HEK293 (cell line): Measurements from ENCODE around the gene FAM32A.

Experiments used
- CTCF ChIA-PET: fragments of 350-600 bp; formaldehyde crosslinking; extraction: SDS; loops from one replicate; lab custom pipeline; 2021; ENCODE audit warnings: antibody characterized with exemption; lab: Yijun Ruan, JAX
- POLR2A ChIA-PET: fragments of 300-600 bp; formaldehyde crosslinking; extraction: SDS; loops from one replicate; lab custom pipeline; 2020; ENCODE audit warnings: antibody characterized with exemption, inconsistent platforms; lab: Yijun Ruan, JAX
- H3K27ac ChIP-seq: fragments of 200-500 bp; sonication (Bioruptor generic); 2 replicates; pipeline ENCODE4 v1.5.1; 2014; ENCODE audit warnings: low read depth, low read length, control low read depth, inconsistent platforms; ENCODE audit errors: extremely low read depth
- H3K36me3 ChIP-seq, 2 experiments: fragments of 200-500 bp in 1 of 2; sonication (Bioruptor generic) in 1 of 2; 1 replicate in 1 of 2; 2 replicates in 1 of 2; pipeline ENCODE4 v1.5.1; 2014 to 2017; ENCODE audit warnings: inconsistent platforms in 2 of 2, low read length in 2 of 2; ENCODE audit not compliant: control insufficient read depth in 2 of 2, insufficient read depth in 1 of 2
- H3K4me1 ChIP-seq: fragments of 200-500 bp; sonication (Bioruptor generic); 2 replicates; pipeline ENCODE4 v1.5.1; 2014; ENCODE audit warnings: mild to moderate bottlenecking, low read length, inconsistent platforms; ENCODE audit not compliant: control insufficient read depth, insufficient read depth
- H3K4me3 ChIP-seq: 2 replicates; pipeline ENCODE4 v1.5.1; 2011; ENCODE audit warnings: low read depth, mild to moderate bottlenecking, control low read depth, low read length, moderate library complexity
- H3K9me3 ChIP-seq: fragments of 200-500 bp; sonication (Bioruptor generic); 2 replicates; pipeline ENCODE4 v1.5.1; 2014; ENCODE audit warnings: low read depth, low read length, inconsistent platforms; ENCODE audit not compliant: control insufficient read depth, insufficient read depth
- BCL11B ChIP-seq: fragments of 450-650 bp; formaldehyde crosslinking; IDR thresholded peaks from 2 replicates; pipeline ENCODE4 v1.5.1; 2016; ENCODE audit warnings: low read depth, missing biosample characterization, missing genetic modification characterization
- FEZF1 ChIP-seq: fragments of 450-650 bp; formaldehyde crosslinking; IDR thresholded peaks from 2 replicates; pipeline ENCODE4 v1.5.1; 2016; ENCODE audit warnings: missing biosample characterization, missing genetic modification characterization
- HOXD13 ChIP-seq: sonication (generic); formaldehyde crosslinking; IDR thresholded peaks from 2 replicates; pipeline ENCODE4 v1.8.0; 2022; ENCODE audit warnings: missing genetic modification reagents, borderline replicate concordance
- KLF16 ChIP-seq: fragments of 450-650 bp; formaldehyde crosslinking; IDR thresholded peaks from 2 replicates; pipeline ENCODE4 v1.5.1; 2017; ENCODE audit warnings: missing biosample characterization, missing genetic modification characterization
- KLF9 ChIP-seq: fragments of 450-650 bp; formaldehyde crosslinking; IDR thresholded peaks from 2 replicates; pipeline ENCODE4 v1.5.1; 2016; ENCODE audit warnings: missing biosample characterization, missing genetic modification characterization, low read depth
- MZF1 ChIP-seq: fragments of 450-650 bp; formaldehyde crosslinking; IDR thresholded peaks from 2 replicates; pipeline ENCODE4 v1.5.1; 2017; ENCODE audit warnings: missing biosample characterization, missing genetic modification characterization, borderline replicate concordance
- OSR2 ChIP-seq: fragments of 450-650 bp; formaldehyde crosslinking; IDR thresholded peaks from 2 replicates; pipeline ENCODE4 v1.5.1; 2016; ENCODE audit warnings: missing biosample characterization, missing genetic modification characterization
- ZBTB7A ChIP-seq: fragments of 450-650 bp; formaldehyde crosslinking; IDR thresholded peaks from 2 replicates; pipeline ENCODE4 v1.5.1; 2016; ENCODE audit warnings: low read depth, missing biosample characterization, missing genetic modification characterization
- ZFP3 ChIP-seq: fragments of 450-650 bp; formaldehyde crosslinking; IDR thresholded peaks from 2 replicates; pipeline ENCODE4 v1.5.1; 2016; ENCODE audit warnings: low read depth, missing biosample characterization, missing genetic modification characterization
- ZFP41 ChIP-seq: fragments of 450-650 bp; formaldehyde crosslinking; IDR thresholded peaks from 2 replicates; pipeline ENCODE4 v1.5.1; 2016; ENCODE audit warnings: missing biosample characterization, missing genetic modification characterization, borderline replicate concordance
- ZNF112 ChIP-seq: fragments of 450-650 bp; formaldehyde crosslinking; IDR thresholded peaks from 2 replicates; pipeline ENCODE4 v1.5.0; 2017; ENCODE audit warnings: missing biosample characterization, missing genetic modification characterization
- ZNF138 ChIP-seq: fragments of 450-650 bp; formaldehyde crosslinking; IDR thresholded peaks from 2 replicates; pipeline ENCODE4 v1.5.1; 2016; ENCODE audit warnings: missing biosample characterization, missing genetic modification characterization, borderline replicate concordance
- ZNF140 ChIP-seq: fragments of 450-650 bp; formaldehyde crosslinking; IDR thresholded peaks from 2 replicates; pipeline ENCODE4 v1.5.1; 2016; ENCODE audit warnings: missing biosample characterization, missing genetic modification characterization
- ZNF146 ChIP-seq: fragments of 450-650 bp; formaldehyde crosslinking; IDR thresholded peaks from 2 replicates; pipeline ENCODE4 v1.5.1; 2016; ENCODE audit warnings: missing biosample characterization, missing genetic modification characterization
- ZNF16 ChIP-seq: fragments of 450-650 bp; formaldehyde crosslinking; IDR thresholded peaks from 2 replicates; pipeline ENCODE4 v1.5.1; 2016; ENCODE audit warnings: low read depth, missing biosample characterization, missing genetic modification characterization
- ZNF175 ChIP-seq: fragments of 450-650 bp; formaldehyde crosslinking; IDR thresholded peaks from 2 replicates; pipeline ENCODE4 v1.5.1; 2016; ENCODE audit warnings: missing biosample characterization, missing genetic modification characterization
- ZNF292 ChIP-seq: fragments of 450-650 bp; formaldehyde crosslinking; IDR thresholded peaks from 2 replicates; pipeline ENCODE4 v1.5.1; 2016; ENCODE audit warnings: low read depth, missing biosample characterization, missing genetic modification characterization, borderline replicate concordance
- ZNF354C ChIP-seq: fragments of 450-650 bp; formaldehyde crosslinking; IDR thresholded peaks from 2 replicates; pipeline ENCODE4 v1.5.1; 2016; ENCODE audit warnings: missing biosample characterization, missing genetic modification characterization, low read depth, borderline replicate concordance
- ZNF37A ChIP-seq: fragments of 450-650 bp; IDR thresholded peaks from 2 replicates; pipeline ENCODE4 v1.5.1; 2018; ENCODE audit warnings: missing biosample characterization, missing genetic modification characterization
- ZNF423 ChIP-seq: fragments of 450-650 bp; formaldehyde crosslinking; IDR thresholded peaks from 2 replicates; pipeline ENCODE4 v1.5.1; 2016; ENCODE audit warnings: missing biosample characterization, missing genetic modification characterization
- ZNF529 ChIP-seq: fragments of 450-650 bp; formaldehyde crosslinking; IDR thresholded peaks from 2 replicates; pipeline ENCODE4 v1.5.1; 2017; ENCODE audit warnings: missing genetic modification characterization, missing biosample characterization; ENCODE audit not compliant: insufficient replicate concordance
- ZNF571 ChIP-seq: fragments of 450-650 bp; formaldehyde crosslinking; IDR thresholded peaks from 2 replicates; pipeline ENCODE4 v1.5.0; 2017; ENCODE audit warnings: missing biosample characterization, missing genetic modification characterization
- ZNF621 ChIP-seq: fragments of 450-650 bp; formaldehyde crosslinking; IDR thresholded peaks from 2 replicates; pipeline ENCODE4 v1.5.1; 2017; ENCODE audit warnings: missing biosample characterization, missing genetic modification characterization
- ZNF624 ChIP-seq: fragments of 450-650 bp; formaldehyde crosslinking; IDR thresholded peaks from 2 replicates; pipeline ENCODE4 v1.5.1; 2017; ENCODE audit warnings: missing biosample characterization, missing genetic modification characterization
- ZNF629 ChIP-seq: fragments of 450-650 bp; formaldehyde crosslinking; IDR thresholded peaks from 2 replicates; pipeline ENCODE4 v1.5.1; 2017; ENCODE audit warnings: missing biosample characterization, missing genetic modification characterization
- ZNF645 ChIP-seq: fragments of 450-650 bp; formaldehyde crosslinking; IDR thresholded peaks from 2 replicates; pipeline ENCODE4; 2016; ENCODE audit warnings: missing biosample characterization, missing genetic modification characterization
- ZNF654 ChIP-seq: fragments of 450-650 bp; formaldehyde crosslinking; IDR thresholded peaks from 2 replicates; pipeline ENCODE4 v1.5.1; 2016; ENCODE audit warnings: low read depth, missing biosample characterization, missing genetic modification characterization
- ZNF692 ChIP-seq: fragments of 450-650 bp; formaldehyde crosslinking; IDR thresholded peaks from 2 replicates; pipeline ENCODE4 v1.5.1; 2016; ENCODE audit warnings: missing biosample characterization, missing genetic modification characterization
- ZNF776 ChIP-seq: fragments of 450-650 bp; formaldehyde crosslinking; IDR thresholded peaks from 2 replicates; pipeline ENCODE4 v1.5.0; 2017; ENCODE audit warnings: missing biosample characterization, missing genetic modification characterization, borderline replicate concordance
- ZXDB ChIP-seq: fragments of 450-650 bp; formaldehyde crosslinking; IDR thresholded peaks from 2 replicates; pipeline ENCODE4 v1.5.1; 2016; ENCODE audit warnings: missing biosample characterization, missing genetic modification characterization
- TF ChIP-seq, protein P1 (sequence below): fragments of 450-650 bp; formaldehyde crosslinking; IDR thresholded peaks from 2 replicates; pipeline ENCODE4 v1.5.1; 2016; ENCODE audit warnings: missing biosample characterization, missing genetic modification characterization
- TF ChIP-seq, protein P2 (sequence below): fragments of 450-650 bp; formaldehyde crosslinking; IDR thresholded peaks from 2 replicates; pipeline ENCODE4 v1.5.1; 2016; ENCODE audit warnings: missing biosample characterization, missing genetic modification characterization

FAM32A gene

GRCh38 chr19:16136185-16136999, 48.8 kb upstream of the FAM32A start:
- Histone ChIP-seq H3K27ac (no peak overlapping the region), H3K36me3 (peaks cover 9 to 33% of the 10 kb centered on the region in 2 experiments), H3K9me3 (no peaks in the 10 kb centered on the region), H3K4me1 (no peaks in the 10 kb centered on the region), H3K4me3 (no peak overlapping the region)
- ChIA-PET POLR2A (interaction anchor here (0.6 kb wide), 1 partner anchor 16 kb away, joined by 3 read pairs; no protein-coding TSS in a partner anchor), CTCF (interaction anchor here (0.5 to 0.7 kb wide), 2 partner anchors 28 to 79 kb away, joined by 3 read pairs; no protein-coding TSS in a partner anchor)
- TF ChIP-seq ZBTB7A (tag by site-specific recombination) (no peak), OSR2 (tag by site-specific recombination) (no peak), ZNF629 (no peak), KLF9 (no peak), ZNF140 (tag by site-specific recombination) (no peak), ZFP41 (tag by site-specific recombination) (no peak), ZNF37A (tag by site-specific recombination) (no peak), MZF1 (no peak), ZNF354C (no peak), ZNF692 (tag by site-specific recombination) (no peak), ZNF138 (tag by site-specific recombination) (no peak), ZNF624 (tag by site-specific recombination) (no peak), ZNF621 (tag by site-specific recombination) (no peak), ZXDB (tag by site-specific recombination) (no peak)

GRCh38 chr19:16139752-16140151, 45.5 kb upstream of the FAM32A start:
- H3K4me3 ChIP-seq: no peak overlapping the region
- H3K27ac ChIP-seq: no peak overlapping the region
- POLR2A ChIA-PET: no interaction called here
- CTCF ChIA-PET: no interaction called here
- TF ChIP-seq KLF16: no peak
- TF ChIP-seq ZNF571 (tag by site-specific recombination): no peak
- TF ChIP-seq ZNF776: no peak
- TF ChIP-seq, protein P1, sequence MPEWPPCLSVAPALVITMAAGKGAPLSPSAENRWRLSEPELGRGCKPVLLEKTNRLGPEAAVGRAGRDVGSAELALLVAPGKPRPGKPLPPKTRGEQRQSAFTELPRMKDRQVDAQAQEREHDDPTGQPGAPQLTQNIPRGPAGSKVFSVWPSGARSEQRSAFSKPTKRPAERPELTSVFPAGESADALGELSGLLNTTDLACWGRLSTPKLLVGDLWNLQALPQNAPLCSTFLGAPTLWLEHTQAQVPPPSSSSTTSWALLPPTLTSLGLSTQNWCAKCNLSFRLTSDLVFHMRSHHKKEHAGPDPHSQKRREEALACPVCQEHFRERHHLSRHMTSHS (tag by site-specific recombination): no peak
- TF ChIP-seq HOXD13 (CRISPR knock-in tag): no peak
- TF ChIP-seq ZNF654: no peak
- no peak for TF ChIP-seq ZNF529 (tag by site-specific recombination)
- TF ChIP-seq FEZF1 (tag by site-specific recombination): no peak
- no peak for TF ChIP-seq ZNF16
- TF ChIP-seq ZFP3 (tag by site-specific recombination): no peak
- no peak for TF ChIP-seq ZNF146 (tag by site-specific recombination)
- no peak for TF ChIP-seq ZNF292 (tag by site-specific recombination)
- TF ChIP-seq KLF9: no peak
- no peak for TF ChIP-seq ZNF423 (tag by site-specific recombination)
- TF ChIP-seq, protein P2, sequence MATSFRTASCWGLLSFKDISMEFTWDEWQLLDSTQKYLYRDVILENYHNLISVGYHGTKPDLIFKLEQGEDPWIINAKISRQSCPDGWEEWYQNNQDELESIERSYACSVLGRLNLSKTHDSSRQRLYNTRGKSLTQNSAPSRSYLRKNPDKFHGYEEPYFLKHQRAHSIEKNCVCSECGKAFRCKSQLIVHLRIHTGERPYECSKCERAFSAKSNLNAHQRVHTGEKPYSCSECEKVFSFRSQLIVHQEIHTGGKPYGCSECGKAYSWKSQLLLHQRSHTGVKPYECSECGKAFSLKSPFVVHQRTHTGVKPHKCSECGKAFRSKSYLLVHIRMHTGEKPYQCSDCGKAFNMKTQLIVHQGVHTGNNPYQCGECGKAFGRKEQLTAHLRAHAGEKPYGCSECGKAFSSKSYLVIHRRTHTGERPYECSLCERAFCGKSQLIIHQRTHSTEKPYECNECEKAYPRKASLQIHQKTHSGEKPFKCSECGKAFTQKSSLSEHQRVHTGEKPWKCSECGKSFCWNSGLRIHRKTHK (tag by site-specific recombination): no peak
- TF ChIP-seq ZNF645 (tag by site-specific recombination): no peak
- no peak for TF ChIP-seq ZNF175
- TF ChIP-seq ZNF112 (tag by site-specific recombination): no peak
- no peak for TF ChIP-seq BCL11B (tag by site-specific recombination)
- TF ChIP-seq, all 188 proteins: peak for 0
- Histone ChIP-seq H3K9me3 (no peaks in the 10 kb centered on the region), H3K4me1 (no peaks in the 10 kb centered on the region), H3K36me3 (no peaks in the 10 kb centered on the region)
